ENCODE results near the gene PTPMT1.

PTPMT1 gene

GRCh38 chr11:47578524-47579494 is 13.4 kb downstream of the PTPMT1 start, which contains the start of the genes KBTBD4 and NDUFS3:
Gene KBTBD4, minus strand, starts transcription at chr11:47578970. Its CDS starts 19 bp downstream, at chr11:47578951.
Gene NDUFS3, plus strand, starts transcription at chr11:47579074. Its CDS starts 18 bp downstream, at chr11:47579092.
- DNase-seq (ENCODE audit: low spot score), result peak; percentile 86

- DNase-seq (ENCODE audit: low spot score), result no peak
These were observed 18.4 kb downstream of the PTPMT1 start for GRCh38 chr11:47583844-47584243.

- DNase-seq (ENCODE audit: low spot score), result peak; percentile 54
These were observed 20.9 kb downstream of the PTPMT1 start, which contains the start of gene FAM180B for GRCh38 chr11:47586098-47586855. Gene FAM180B, plus strand, starts transcription at chr11:47586678. Its CDS starts 91 bp downstream, at chr11:47586769.

DNA sequence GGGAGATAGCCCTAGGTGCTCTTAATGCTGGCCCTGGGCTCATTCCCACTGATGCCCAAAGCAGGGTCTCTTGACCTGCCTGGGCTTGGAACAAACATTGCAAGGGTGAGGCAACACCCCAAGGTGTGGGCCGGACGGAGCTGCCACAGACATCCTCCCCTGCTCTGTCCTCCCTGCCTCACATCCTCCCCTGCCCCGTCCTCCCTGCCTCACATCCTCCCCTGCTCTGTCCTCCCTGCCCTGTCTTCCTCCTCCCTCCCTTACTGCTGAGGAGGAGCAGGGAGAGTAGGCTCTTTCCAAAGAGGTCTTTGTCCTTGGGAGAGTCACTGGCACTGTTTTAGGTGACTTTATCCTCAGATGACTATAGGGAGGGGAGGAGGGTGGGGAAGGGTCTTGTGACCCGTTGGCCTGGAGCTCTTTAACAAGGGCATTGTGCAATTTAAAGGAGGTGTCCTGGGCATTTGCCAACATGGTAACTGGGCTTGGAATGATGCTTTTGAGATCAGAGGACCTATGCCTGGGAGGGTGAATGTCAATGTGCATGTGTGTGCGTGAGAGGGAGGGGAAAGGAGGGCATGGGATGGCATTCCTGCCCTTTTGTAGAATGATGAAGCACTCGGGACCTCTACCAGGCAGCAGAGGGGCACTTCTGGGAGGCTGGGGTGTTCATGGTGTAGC is 21.8 kb downstream of the PTPMT1 start:
- DNase-seq (ENCODE audit: low spot score), result no peak

- DNase-seq (ENCODE audit: low spot score), result peak; percentile 67
These were observed 22.4 kb downstream of the PTPMT1 start for GRCh38 chr11:47587723-47588326.

GRCh38 chr11:47589118-47589517 is 23.7 kb downstream of the PTPMT1 start:
- DNase-seq (ENCODE audit: low spot score), result no peak

DNA sequence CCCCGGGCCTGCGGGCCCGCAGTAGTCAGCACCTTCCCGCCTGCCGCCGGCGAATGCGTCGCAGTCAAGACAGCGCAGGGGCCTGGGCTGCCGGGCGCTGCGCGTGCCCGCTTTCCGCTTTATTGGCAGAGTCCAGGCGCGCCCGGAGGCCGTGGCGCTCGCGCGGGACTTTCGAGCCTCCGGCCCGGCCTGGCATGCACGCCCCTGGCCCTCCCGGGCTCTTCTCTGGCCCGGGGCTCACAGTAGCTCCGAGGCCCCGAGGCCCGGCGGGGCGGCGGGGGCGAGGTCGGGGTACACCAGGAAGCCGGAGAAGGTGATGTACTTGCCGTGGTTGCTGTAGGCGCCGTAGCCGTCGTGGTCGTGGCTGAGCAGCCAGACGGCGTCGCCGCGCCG is 24.2 kb downstream of the PTPMT1 start:
- DNase-seq (ENCODE audit: low spot score), result no peak

DNA sequence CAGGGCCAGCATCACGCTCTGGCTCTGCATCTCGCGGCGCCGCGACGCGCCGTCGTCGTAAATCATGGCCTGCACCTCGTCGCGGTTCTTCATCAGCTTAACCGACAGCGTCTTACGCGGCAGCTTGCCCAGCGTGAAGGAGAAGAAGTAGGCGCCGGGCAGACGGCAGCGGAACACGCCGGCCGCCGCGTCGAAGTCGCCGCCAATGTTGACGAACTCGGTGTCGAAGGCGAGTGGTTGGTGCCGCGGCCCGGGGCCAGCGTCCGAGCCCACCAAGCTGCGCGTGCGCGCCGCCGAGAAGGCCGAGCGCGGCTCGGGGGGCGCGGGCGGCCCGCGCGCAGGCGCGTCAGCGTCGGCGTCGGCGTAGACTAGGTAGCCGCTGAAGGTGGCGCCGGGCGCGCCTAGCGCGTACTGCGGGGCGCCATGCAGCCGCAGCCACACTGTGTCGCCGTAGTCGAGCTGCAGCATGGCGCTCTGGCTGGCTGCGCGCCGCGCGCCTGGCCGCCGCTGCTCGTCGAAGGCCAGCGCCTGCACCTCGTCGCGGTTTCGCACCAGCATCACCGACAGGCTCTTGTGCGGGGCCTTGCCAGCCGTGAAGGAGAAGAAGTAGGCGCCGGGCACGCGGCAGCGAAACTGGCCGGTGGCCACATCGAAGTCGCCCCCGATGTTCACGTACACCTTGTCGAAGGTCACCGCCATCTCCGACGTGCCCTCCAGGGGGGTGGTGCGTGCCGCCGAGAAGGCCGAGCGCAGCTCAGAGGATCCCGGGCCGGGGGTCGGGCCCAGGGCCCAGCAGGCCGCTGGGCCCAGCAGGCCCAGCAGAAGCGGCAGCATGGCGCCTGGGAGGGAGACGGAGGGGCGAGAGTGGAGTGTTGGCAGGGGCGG is 24.8 kb downstream of the PTPMT1 start:
- DNase-seq (ENCODE audit: low spot score), result no peak

- no peak for DNase-seq (ENCODE audit: low spot score)
These were observed 26.4 kb downstream of the PTPMT1 start for GRCh38 chr11:47591764-47592163.

DNA sequence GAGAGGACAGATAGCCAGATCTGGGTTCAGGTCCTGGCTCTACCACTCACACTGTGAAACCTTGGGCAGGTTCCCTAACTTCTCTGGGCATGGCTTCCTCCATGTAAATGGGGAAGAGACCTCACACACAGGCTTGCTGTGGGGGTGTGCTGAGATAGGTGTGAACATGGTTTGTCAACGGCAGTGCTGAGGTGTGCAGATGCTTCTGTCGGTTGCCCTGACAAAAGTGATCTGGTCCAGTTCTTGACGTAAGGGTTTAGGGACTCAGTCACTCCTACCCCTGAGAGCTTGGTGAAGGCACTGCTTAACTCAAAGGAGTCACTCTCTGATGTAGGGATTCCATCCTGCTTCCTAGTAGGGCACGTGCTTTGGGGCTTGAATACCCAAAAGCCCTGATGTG is 26.9 kb downstream of the PTPMT1 start:
- no peak for DNase-seq (ENCODE audit: low spot score)

- DNase-seq (ENCODE audit: low spot score), result no peak
These were observed 27.6 kb downstream of the PTPMT1 start for GRCh38 chr11:47592970-47593369.

DNA sequence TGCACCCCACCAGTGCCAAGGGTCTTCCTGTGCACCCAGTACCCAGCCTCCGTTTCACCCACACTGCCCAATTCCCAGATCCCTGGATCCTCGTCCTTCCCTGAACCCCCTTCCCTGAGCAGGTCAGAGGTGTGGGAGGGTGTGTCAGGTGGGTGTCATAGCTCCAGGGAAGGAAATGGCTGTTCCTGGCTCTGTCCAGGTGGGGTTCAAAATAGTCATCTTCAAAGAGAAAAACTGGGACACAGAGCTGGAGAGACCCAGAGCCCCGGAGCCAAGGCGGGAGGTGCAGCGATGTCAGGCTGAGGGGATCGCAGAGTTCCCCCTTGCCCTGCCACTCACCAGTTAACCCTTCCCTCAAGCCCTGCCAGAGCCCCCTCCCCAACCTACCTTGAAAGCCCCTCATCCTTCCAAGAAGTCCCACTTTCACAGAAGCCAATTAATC is 28.1 kb downstream of the PTPMT1 start:
- DNase-seq (ENCODE audit: low spot score), result no peak

DNA sequence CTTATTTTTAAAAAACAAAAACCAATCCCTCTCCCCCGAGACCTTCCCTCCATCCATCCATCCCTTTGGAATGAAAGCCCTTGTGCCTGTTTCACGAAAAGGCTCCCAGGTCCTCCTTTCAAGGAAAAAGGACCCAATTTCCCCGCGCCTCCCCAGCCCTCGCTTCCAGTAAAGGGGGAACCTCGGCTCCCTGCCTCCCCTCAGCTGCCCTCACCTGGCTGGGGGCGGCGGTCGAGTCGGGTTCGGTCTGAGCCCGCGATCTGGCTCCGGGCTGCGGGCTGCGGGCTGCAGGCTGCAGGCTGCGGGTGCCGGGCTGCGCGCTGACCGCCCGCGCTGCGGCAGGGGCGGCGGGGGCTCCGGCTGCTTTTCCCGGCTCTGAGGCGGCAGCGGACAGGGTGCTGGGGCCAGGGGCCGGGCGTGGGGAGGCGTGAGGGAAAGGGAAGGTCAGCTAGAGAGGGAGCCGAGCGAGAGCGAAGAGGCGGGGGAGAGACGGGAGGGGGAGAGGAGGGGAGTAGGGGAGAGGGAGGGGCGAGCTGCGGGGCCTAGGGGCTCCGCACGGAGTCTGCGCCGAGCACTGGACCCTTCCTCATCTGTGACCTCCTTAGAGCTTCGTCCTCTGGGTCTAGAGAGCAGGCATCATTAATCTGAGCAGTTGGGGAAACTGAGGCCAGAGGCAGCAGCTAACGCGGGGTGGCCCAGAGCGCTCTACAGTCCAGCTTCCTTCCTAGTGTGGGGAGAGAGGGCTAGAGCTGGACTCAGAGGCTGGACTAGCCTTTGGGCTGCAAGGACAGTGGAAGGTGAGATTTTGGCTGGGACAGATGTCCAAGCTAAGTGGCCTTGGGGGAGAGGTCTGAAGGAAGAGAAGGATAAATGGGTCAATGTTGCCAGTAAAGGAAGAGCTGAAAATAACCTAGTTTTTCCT is 28.8 kb downstream of the PTPMT1 start, which contains the start of gene C1QTNF4:
C1QTNF4 (minus strand) TSS at position 478 of the 922 bp plus-strand sequence. CDS start 3,601 bp downstream, outside the sequence.
- DNase-seq (ENCODE audit: low spot score), result no peak

GRCh38 chr11:47595029-47595428 is 29.6 kb downstream of the PTPMT1 start:
- peak; percentile 58 for DNase-seq (ENCODE audit: low spot score)

- DNase-seq (ENCODE audit: low spot score), result no peak
These were observed 30.6 kb downstream of the PTPMT1 start for GRCh38 chr11:47595967-47596366.

GRCh38 chr11:47599902-47600301 is 34.5 kb downstream of the PTPMT1 start:
- DNase-seq (ENCODE audit: low spot score), result no peak

GRCh38 chr11:47603295-47603694 is 37.9 kb downstream of the PTPMT1 start:
- DNase-seq (ENCODE audit: low spot score), result no peak

DNA sequence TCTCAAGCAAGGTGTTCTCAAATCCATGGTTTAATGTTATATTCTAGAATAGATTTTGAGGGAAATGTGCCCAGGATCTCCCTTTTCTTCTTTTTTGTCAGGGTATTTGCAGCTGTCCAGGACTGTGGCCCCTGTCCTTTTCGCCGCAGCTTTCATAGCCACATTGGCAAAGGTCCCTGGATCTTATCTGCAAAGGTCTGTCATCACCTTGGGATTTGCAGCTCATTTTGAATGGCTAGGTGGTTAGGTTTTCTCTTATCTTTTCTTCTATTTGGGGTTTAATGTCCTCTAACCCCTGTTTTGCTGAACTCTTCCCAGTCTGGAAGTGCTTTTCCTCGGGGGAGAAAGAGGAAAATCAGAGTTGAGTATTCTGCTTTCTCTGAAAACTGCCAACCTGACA is 40.5 kb downstream of the PTPMT1 start:
- DNase-seq (ENCODE audit: low spot score), result no peak

DNA sequence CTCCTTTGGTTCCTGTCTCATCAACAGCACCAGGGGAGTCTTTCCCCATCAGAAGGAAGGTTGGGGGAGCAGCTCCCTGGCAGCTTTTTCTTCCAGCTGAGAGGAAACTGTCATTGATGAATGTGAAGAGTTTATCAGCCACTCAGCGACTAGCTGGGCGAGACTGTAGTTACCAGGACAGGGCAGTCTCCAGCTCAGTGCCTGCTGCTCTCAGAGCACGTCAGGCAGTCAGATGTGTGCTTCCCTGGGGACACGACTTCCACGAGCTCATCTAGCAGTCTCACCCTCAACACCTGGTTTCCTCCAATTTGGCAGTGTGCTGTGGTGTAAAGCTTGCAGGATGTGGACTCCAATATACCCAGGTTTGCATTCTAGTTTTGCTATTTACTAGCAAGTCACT is 41.3 kb downstream of the PTPMT1 start:
- DNase-seq (ENCODE audit: low spot score), result no peak
